GM18526 (cell line): ENCODE data around the gene CD34.
A peak's percentile ranks its signal among the peaks of the same experiment; 100 is the strongest.

Experiments
- POLR2A ChIP-seq: IDR thresholded peaks from 3 replicates; pipeline ENCODE4 v1.6.1; 2011; ENCODE audit not compliant: insufficient read length; ENCODE audit errors: extremely low read depth

CD34 gene

GRCh38 chr1:207871117-207871649 lies 39.7 kb downstream of the CD34 start:
- TF ChIP-seq POLR2A = no peak

- no peak for TF ChIP-seq POLR2A
Observed at GRCh38 chr1:207870306-207871031, 40.5 kb downstream of the CD34 start.

GRCh38 chr1:207869859-207870258 lies 41.1 kb downstream of the CD34 start:
- TF ChIP-seq POLR2A = no peak

DNA sequence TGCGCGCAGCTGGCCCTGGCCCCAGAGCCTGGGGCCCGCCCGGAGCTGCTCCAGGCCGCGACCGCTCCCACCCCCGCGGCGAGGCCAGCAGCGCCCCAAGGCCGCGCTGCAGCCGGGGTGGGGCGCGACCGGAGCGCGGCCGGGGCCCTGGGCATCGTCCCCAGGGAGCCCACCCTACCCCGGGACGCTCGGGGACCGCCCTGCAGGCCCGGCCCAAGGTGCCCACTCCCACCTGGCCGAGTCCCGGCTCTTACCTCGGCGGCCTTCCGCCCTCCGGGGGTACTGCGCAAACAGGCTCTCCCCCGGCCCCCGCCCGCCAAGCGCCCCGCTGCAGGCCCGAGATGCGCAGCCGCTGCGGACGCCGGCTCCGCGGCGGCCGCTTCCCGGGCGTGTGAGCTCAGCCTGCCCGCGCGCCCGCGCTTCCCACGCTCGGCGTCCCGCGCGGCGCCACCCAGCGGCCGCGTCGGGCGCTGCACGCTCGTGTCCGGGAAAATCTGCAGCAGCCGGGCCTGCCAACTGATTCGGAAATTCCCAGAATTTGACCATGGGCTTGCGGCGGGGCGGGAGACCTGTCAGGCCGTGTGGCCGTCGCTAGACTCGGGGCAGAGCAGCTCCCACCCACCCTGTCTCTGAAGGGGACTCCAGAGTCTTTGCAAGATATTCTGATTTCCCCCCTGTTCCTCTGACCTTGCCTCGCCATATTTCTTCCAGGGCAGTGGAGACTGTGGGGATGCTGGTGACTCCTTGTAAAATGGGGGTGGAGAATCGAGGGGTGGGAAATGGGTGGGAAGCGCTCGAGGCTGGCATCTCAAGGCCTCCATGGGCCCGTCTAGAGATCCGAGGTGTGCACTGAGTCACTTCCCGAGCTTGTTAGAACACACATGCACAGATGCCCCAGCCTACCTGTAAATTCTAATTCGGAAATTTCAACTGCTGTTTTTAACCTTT lies 41.9 kb downstream of the CD34 start:
- TF ChIP-seq POLR2A = peak; percentile 51

DNA sequence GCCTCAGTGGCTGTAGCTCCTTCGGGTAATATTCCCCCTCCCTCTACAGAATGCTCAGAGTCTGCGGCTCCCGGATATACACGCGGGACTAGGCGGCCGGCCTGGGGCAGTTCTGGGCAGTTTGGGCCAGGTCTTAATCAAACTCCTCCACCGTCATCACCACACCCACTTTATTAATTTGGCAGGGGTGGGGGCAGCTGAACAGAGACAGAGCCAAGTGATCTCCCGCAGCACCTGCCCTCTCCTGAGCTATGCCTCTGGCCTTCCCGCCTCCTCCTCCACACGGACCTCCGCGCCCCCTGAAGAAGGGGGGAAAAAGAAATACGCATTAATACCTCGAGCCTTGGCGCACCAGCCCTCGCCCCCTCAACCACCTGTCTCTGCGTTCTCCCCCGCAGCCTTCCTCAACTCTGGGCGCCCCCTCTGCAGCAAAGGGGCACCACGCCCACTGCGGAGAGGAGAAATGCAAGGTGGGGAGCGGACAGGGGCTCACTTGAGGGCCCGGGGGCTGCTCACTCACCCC lies 42.6 kb downstream of the CD34 start:
- no peak for TF ChIP-seq POLR2A

DNA sequence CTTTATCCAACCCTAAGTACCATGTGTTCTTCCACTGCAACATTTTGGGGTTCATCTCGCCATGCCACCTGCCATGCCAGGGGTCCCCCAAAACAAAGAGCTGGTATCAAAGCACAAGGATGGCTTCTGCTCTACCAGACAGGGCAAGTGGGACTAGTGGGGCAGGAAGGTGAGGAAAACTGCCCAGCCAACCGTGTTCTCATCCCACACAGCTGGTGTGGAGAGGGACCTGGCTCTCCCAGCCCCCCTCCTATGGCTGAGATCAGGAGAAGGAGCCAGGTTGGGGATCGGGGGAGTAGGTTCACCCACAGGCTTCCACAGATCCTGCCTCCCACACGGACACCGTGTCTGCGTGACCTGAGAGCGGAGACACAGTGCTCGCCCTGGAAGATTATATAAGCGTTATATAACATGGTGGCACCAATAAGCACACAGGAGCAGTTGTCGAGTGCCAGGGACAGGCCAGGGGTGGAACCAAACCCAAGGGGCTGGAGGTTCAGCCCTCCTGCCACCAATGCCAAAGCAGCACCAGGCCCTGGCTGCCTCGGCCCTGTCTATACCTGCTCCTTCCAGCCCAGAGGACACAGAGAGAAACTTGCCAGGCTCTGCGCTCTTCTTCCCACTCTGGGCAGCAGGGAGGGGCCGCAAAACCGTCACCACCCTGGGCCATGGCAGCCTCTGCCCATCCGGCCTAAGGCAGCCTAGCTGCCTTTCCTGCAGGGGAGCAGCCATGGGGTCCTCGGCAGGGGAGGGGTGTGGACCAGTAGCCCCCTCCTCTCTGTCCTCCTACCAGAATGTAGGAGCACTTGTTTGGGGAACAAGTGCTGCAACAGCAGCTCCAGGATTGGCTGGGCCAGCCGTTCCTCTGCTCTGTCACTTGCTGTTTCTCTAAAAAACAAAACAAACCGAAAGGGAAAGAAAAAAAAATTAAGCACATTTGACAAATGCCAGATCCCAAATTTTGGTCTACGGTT lies 43.5 kb downstream of the CD34 start:
- TF ChIP-seq POLR2A = no peak

DNA sequence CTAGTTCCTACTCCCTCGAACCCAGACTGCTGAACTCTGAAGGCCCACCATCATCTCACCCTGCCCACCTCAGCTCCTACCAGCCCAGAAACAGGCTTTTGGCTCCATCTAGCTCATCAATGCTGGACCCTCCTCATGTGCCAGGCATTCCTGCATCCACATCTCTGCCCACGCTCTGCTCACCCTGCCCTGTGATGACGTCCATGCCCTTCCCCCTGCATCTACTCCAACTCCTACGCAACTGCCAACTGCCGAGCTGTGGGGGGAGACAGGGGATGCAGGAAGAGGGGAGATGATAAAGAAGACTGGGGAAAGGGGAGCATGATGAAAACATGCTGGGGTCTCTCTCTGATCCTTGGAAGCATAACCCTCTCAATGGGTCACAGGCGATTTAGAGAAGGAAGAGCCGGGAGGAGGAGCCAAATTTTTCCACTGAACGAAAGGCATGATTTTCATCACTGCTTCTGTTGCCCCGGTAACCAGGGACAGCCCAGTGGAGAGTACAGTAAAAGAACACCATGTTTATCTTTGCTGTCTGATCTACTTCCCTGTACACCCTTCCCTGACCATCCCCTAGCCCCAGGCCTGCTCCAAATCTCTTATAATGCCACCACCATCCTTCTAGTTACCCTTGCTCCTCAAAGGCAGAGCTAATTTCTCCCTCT lies 44.3 kb downstream of the CD34 start:
- TF ChIP-seq POLR2A = no peak

GRCh38 chr1:207863893-207864535 lies 46.9 kb downstream of the CD34 start:
- no peak for TF ChIP-seq POLR2A

DNA sequence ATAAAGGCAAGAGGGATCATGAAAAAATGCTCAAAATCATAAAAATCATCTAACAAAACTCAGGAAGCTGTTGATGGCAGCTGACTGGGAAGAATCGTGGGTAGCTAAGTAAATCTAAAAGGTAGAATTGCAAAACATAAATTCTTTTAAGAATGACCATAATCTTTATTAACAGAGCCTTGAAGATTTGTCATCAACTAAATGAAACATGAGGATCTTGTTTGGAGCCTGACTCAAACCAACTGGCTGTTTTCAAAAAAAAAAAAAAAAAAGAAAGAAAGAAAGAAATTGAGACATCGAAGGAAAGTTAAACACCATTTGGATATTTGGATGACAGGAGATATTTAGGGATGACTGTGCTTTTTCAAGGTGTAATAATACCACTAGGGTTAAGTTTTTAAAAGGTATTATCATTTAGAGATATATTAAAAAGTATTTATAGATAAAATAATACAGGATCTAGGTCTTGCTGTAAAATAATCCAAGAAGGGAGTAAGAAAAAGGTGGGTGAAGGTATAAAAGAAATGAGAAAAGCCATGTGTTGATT lies 48.6 kb downstream of the CD34 start:
- no peak for TF ChIP-seq POLR2A

DNA sequence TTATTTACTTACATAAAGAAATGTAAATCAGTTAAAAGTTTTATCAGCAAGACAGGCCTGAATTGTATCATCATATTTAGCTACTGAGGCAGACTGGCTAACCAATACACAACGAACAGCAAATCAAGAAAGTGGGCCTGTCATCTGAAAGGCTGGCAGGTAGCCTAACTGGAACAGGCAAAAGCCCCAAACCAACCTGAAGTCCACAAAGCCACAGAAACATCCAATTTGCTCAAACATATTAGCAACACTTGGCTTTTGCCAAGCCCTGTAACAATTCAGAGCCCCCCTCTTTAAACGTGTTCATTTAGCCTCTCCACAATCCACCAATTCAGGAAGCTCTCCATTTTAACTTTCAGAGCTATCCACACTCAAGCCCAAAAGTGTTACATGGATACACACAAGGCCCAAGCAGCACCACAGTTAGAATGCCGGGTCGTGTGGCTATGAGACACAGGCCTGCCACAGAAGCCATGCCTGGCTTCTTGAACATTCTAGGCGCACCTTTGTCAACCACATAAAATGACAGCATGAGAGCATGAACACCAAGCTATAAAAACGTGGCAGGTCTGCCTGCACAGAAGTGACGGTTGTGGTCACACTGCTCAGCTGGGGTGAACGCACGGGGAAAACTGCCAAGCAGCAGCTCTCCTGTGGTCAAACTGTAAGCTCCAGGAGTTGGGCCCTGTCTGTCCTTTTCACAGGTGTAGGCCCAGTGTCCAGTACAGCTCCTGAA lies 49.3 kb downstream of the CD34 start:
- no peak for TF ChIP-seq POLR2A

GRCh38 chr1:207860531-207860930 lies 50.4 kb downstream of the CD34 start:
- TF ChIP-seq POLR2A = no peak

DNA sequence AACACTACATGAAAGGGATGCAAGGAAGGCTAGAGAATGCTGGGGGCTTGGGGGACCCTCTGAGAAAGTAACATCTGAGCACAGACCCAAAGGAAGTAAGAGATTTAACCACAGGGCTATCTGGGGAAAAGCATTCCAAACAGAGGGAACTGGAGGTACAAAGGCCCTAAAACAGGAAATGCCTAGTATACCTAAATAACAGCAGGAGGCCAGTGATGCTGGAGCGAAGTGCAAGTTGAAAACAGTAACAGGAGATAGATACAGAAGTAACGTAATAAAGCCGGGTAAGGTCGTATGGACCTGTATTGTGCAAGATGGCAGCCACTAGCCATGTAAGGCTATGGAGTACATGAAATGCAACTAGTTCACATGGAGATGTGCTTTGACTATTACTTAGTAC lies 52.1 kb downstream of the CD34 start:
- TF ChIP-seq POLR2A = no peak

GRCh38 chr1:207858281-207858680 lies 52.6 kb downstream of the CD34 start:
- no peak for TF ChIP-seq POLR2A
